HepG2 (cell line): ENCODE data around the gene ARHGAP9. TPM values are rescaled to one million over a fixed set of nuclear protein-coding genes. Genes with fewer than 3 reads are reported as not detected.

Experiments used
- ARID2 ChIP-seq: sonication (generic); formaldehyde crosslinking; IDR thresholded peaks from 2 replicates; pipeline ENCODE4 v1.8.1; 2022; ENCODE audit warnings: mild to moderate bottlenecking, missing genetic modification reagents, borderline replicate concordance
- BRCA1 ChIP-seq: sonication (generic); formaldehyde crosslinking; IDR thresholded peaks from 2 replicates; pipeline ENCODE4 v1.4.0; 2020; ENCODE audit warnings: missing genetic modification reagents
- FOXA1 ChIP-seq, 2 experiments: fragments of 450-650 bp in 1 of 2; sonication (generic) in 1 of 2; formaldehyde crosslinking in 1 of 2; IDR thresholded peaks; 2 replicates each; pipeline versions ENCODE4 v1.4.0 to v1.6.1; 2016 to 2020; ENCODE audit warnings: missing genetic modification reagents in 1 of 2
- GATAD2A ChIP-seq: IDR thresholded peaks from 2 replicates; pipeline ENCODE4 v1.6.1; 2016
- HDAC6 ChIP-seq: fragments of 200-600 bp; sonication (generic); IDR thresholded peaks from 2 replicates; pipeline ENCODE4 v1.7.0; 2017; ENCODE audit warnings: mild to moderate bottlenecking, antibody characterized with exemption, low read length, low read depth
- HNF4A ChIP-seq: sonication (generic); formaldehyde crosslinking; IDR thresholded peaks from 2 replicates; pipeline ENCODE4 v1.4.0; 2020; ENCODE audit warnings: missing genetic modification reagents
- JUN ChIP-seq: sonication (generic); formaldehyde crosslinking; IDR thresholded peaks from 2 replicates; pipeline ENCODE4 v1.4.0; 2020; ENCODE audit warnings: mild to moderate bottlenecking, missing genetic modification reagents
- RORA ChIP-seq: sonication (generic); formaldehyde crosslinking; IDR thresholded peaks from 2 replicates; pipeline ENCODE4 v1.5.0; 2020; ENCODE audit warnings: mild to moderate bottlenecking, missing genetic modification reagents, moderate library complexity
- TAF1 ChIP-seq: sonication (generic); formaldehyde crosslinking; IDR thresholded peaks from 2 replicates; pipeline ENCODE4 v1.4.0; 2020; ENCODE audit warnings: missing genetic modification reagents
- ZFYVE20 ChIP-seq: sonication (generic); formaldehyde crosslinking; IDR thresholded peaks from 2 replicates; pipeline ENCODE4 v1.8.0; 2023; ENCODE audit warnings: low read depth, mild to moderate bottlenecking, moderate library complexity, missing genetic modification reagents, borderline replicate concordance
- ZNF570 ChIP-seq: sonication (generic); formaldehyde crosslinking; IDR thresholded peaks from 2 replicates; pipeline ENCODE4 v1.4.0; 2020; ENCODE audit warnings: mild to moderate bottlenecking, missing genetic modification reagents, borderline replicate concordance
- ZNF816 ChIP-seq: sonication (generic); formaldehyde crosslinking; IDR thresholded peaks from 2 replicates; pipeline ENCODE4 v1.8.0; 2022; ENCODE audit warnings: missing genetic modification reagents, mild to moderate bottlenecking, borderline replicate concordance
- ZNF839 ChIP-seq: sonication (generic); formaldehyde crosslinking; IDR thresholded peaks from 2 replicates; pipeline ENCODE4 v1.4.0; 2020; ENCODE audit warnings: missing genetic modification reagents, mild to moderate bottlenecking, borderline replicate concordance
- polyA plus RNA-seq, 8 experiments: library from polyadenylated mRNA; depleted of rRNA in 3 of 8; stranded (reverse) in 7 of 8; unstranded in 1 of 8; fragments of >200 nt; fragmentation: Illumina TruSeq in 4 of 8; extraction: Trizol in 4 of 8; gene quantifications; 2 replicates each; pipeline versions ENCODE4 v1.2.1 to v1.2.3, GENCODE V29; 2011 to 2016; ENCODE audit warnings: low read depth in 4 of 8, missing spikeins in 1 of 8, mixed read lengths in 1 of 8; ENCODE audit not compliant: insufficient read depth in 1 of 8
- total RNA-seq, 5 experiments: library from RNA; depleted of rRNA; stranded (reverse); fragments of >200 nt; fragmentation: Illumina TruSeq; extraction: Trizol; gene quantifications; 2 replicates each; pipeline ENCODE4 v1.2.3, GENCODE V29; 2016; ENCODE audit warnings: low read depth in 1 of 5
- TF ChIP-seq, protein P1 (sequence below): fragments of 450-650 bp; IDR thresholded peaks from 2 replicates; pipeline ENCODE4 v1.6.1; 2016
- TF ChIP-seq, protein P2 (sequence below): sonication (generic); formaldehyde crosslinking; IDR thresholded peaks from 2 replicates; pipeline ENCODE4 v1.5.0; 2020; ENCODE audit warnings: missing genetic modification reagents
- TF ChIP-seq, protein P3 (sequence below): sonication (generic); formaldehyde crosslinking; IDR thresholded peaks from 2 replicates; pipeline ENCODE4 v1.5.1; 2020; ENCODE audit warnings: mild to moderate bottlenecking, missing genetic modification reagents, moderate library complexity
- TF ChIP-seq, protein P4 (sequence below): sonication (generic); formaldehyde crosslinking; IDR thresholded peaks from 2 replicates; pipeline ENCODE4 v1.4.0; 2020; ENCODE audit warnings: missing genetic modification reagents, mild to moderate bottlenecking, borderline replicate concordance
- TF ChIP-seq, protein P5 (sequence below): IDR thresholded peaks from 2 replicates; pipeline ENCODE4 v1.6.1; 2016; ENCODE audit warnings: missing compliant biosample characterization, missing genetic modification reagents, borderline replicate concordance

The ARHGAP9 gene
- total and polyA plus RNA-seq, 2 of the 13 experiments (the other 11 are each of a cell fraction or from before 2014, with no cell fraction given): 0.18 to 1.2 TPM

DNA sequence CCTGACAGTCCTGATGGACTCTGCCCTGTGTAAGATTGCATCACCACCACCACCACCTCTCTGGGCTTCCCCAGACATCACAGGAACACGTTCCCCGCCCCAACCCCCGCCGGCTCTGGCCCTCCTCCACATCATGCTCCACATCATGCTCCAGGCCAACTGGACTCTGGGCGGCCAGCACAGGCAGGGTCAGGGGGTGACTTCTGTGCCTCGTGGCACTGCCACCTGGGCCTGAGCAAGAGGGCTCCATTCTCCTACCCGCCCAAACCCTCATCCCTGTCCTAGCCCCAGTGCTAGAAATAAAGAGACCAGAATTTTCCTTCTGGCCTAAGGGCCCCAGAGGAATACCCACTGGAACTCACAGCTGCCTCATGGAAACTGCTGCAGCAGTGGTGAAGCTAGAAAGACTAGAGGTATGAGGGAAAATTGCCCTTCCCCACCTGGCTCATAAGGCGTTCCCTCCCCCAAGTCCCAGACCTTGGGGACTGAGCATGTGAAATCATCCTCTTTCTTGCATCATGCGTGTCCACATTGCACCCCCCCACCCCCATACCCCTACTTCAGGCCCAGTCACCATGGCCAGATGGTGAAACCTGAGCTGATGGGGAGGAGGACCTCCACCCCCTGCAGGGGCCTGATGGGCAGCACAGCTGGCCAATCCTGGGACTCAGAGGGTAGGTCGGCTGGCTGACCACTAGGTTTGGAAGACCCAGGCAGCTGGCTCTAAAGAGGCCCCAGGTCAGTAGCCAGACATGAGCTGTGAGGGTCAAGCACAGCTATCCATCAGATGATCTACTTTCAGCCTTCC lies 24.9 kb downstream of the ARHGAP9 start, which contains the start of gene INHBE (continued):
- TF ChIP-seq FOXA1 (IDR thresholded peaks at IDR 0.05) (no peak), FOXA1 (CRISPR knock-in tag; IDR thresholded peaks at IDR 0.05) (peak; percentile 46; the same call in 1 of the 2 replicates), ZNF839 (CRISPR knock-in tag) (peak; percentile 67; the same call in 1 of the 2 replicates), ZNF570 (CRISPR knock-in tag) (no peak), HNF4A (peak; percentile 96), HDAC6 (no peak), JUN (CRISPR knock-in tag) (no peak; the same call in 1 of the 2 replicates), ZFYVE20 (CRISPR knock-in tag) (no peak), TAF1 (peak; percentile 64; the same call in 1 of the 2 replicates), GATAD2A (CRISPR knock-in tag) (peak; percentile 88), ZNF816 (no peak), ARID2 (peak; percentile 62; the same call in 1 of the 2 replicates), BRCA1 (CRISPR knock-in tag) (no peak), RORA (CRISPR knock-in tag) (no peak)
- TF ChIP-seq, protein P1, sequence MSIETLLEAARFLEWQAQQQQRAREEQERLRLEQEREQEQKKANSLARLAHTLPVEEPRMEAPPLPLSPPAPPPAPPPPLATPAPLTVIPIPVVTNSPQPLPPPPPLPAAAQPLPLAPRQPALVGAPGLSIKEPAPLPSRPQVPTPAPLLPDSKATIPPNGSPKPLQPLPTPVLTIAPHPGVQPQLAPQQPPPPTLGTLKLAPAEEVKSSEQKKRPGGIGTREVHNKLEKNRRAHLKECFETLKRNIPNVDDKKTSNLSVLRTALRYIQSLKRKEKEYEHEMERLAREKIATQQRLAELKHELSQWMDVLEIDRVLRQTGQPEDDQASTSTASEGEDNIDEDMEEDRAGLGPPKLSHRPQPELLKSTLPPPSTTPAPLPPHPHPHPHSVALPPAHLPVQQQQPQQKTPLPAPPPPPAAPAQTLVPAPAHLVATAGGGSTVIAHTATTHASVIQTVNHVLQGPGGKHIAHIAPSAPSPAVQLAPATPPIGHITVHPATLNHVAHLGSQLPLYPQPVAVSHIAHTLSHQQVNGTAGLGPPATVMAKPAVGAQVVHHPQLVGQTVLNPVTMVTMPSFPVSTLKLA: peak; percentile 82
- TF ChIP-seq, protein P2, sequence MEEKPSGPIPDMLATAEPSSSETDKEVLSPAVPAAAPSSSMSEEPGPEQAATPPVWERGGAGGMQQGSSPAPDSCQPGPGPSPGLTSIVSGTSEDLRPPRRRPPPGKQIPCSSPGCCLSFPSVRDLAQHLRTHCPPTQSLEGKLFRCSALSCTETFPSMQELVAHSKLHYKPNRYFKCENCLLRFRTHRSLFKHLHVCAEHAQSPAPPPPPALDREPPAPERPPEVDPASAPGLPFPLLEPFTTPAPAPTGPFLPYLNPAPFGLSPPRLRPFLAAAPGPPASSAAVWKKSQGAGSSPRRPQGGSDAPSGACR (CRISPR knock-in tag): peak; percentile 83; the same call in 1 of the 2 replicates
- TF ChIP-seq, protein P3, sequence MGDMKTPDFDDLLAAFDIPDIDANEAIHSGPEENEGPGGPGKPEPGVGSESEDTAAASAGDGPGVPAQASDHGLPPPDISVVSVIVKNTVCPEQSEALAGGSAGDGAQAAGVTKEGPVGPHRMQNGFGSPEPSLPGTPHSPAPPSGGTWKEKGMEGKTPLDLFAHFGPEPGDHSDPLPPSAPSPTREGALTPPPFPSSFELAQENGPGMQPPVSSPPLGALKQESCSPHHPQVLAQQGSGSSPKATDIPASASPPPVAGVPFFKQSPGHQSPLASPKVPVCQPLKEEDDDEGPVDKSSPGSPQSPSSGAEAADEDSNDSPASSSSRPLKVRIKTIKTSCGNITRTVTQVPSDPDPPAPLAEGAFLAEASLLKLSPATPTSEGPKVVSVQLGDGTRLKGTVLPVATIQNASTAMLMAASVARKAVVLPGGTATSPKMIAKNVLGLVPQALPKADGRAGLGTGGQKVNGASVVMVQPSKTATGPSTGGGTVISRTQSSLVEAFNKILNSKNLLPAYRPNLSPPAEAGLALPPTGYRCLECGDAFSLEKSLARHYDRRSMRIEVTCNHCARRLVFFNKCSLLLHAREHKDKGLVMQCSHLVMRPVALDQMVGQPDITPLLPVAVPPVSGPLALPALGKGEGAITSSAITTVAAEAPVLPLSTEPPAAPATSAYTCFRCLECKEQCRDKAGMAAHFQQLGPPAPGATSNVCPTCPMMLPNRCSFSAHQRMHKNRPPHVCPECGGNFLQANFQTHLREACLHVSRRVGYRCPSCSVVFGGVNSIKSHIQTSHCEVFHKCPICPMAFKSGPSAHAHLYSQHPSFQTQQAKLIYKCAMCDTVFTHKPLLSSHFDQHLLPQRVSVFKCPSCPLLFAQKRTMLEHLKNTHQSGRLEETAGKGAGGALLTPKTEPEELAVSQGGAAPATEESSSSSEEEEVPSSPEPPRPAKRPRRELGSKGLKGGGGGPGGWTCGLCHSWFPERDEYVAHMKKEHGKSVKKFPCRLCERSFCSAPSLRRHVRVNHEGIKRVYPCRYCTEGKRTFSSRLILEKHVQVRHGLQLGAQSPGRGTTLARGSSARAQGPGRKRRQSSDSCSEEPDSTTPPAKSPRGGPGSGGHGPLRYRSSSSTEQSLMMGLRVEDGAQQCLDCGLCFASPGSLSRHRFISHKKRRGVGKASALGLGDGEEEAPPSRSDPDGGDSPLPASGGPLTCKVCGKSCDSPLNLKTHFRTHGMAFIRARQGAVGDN (CRISPR knock-in tag): peak; percentile 98
- TF ChIP-seq, protein P4, sequence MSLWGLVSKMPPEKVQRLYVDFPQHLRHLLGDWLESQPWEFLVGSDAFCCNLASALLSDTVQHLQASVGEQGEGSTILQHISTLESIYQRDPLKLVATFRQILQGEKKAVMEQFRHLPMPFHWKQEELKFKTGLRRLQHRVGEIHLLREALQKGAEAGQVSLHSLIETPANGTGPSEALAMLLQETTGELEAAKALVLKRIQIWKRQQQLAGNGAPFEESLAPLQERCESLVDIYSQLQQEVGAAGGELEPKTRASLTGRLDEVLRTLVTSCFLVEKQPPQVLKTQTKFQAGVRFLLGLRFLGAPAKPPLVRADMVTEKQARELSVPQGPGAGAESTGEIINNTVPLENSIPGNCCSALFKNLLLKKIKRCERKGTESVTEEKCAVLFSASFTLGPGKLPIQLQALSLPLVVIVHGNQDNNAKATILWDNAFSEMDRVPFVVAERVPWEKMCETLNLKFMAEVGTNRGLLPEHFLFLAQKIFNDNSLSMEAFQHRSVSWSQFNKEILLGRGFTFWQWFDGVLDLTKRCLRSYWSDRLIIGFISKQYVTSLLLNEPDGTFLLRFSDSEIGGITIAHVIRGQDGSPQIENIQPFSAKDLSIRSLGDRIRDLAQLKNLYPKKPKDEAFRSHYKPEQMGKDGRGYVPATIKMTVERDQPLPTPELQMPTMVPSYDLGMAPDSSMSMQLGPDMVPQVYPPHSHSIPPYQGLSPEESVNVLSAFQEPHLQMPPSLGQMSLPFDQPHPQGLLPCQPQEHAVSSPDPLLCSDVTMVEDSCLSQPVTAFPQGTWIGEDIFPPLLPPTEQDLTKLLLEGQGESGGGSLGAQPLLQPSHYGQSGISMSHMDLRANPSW (CRISPR knock-in tag): peak; percentile 95
- TF ChIP-seq, protein P5, sequence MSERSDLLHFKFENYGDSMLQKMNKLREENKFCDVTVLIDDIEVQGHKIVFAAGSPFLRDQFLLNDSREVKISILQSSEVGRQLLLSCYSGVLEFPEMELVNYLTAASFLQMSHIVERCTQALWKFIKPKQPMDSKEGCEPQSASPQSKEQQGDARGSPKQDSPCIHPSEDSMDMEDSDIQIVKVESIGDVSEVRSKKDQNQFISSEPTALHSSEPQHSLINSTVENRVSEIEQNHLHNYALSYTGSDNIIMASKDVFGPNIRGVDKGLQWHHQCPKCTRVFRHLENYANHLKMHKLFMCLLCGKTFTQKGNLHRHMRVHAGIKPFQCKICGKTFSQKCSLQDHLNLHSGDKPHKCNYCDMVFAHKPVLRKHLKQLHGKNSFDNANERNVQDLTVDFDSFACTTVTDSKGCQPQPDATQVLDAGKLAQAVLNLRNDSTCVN: peak; percentile 36; the same call in 1 of the 2 replicates
